ENCODE results near the gene SUCLG1.

SUCLG1 gene

GRCh38 chr2:84460670-84461069, 1.6 kb upstream of the SUCLG1 start:
- DNase-seq: no peak

DNA sequence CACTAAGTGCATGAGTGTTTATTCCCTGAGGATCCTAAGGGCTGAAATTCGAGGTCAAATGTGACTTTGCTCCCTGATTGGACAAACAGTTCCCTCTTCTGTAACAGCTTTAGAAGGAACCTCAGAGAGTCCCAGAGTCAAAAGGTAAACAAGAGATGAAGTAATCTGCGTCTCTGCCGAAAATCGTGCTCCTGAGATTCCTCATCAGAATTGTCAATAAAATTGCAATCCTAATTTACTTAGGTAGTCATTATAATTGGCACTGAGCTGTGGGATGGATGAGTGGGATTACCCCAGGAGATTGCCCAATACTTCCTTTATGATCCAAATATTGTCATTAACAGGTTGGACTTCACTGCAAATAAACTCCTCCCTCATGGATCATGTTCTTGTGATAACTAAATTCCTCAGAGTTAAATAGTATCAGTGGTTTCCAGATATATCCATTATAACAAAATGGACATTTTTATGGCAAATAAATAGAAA, 907 bp upstream of the SUCLG1 start:
- DNase-seq: no peak

DNA sequence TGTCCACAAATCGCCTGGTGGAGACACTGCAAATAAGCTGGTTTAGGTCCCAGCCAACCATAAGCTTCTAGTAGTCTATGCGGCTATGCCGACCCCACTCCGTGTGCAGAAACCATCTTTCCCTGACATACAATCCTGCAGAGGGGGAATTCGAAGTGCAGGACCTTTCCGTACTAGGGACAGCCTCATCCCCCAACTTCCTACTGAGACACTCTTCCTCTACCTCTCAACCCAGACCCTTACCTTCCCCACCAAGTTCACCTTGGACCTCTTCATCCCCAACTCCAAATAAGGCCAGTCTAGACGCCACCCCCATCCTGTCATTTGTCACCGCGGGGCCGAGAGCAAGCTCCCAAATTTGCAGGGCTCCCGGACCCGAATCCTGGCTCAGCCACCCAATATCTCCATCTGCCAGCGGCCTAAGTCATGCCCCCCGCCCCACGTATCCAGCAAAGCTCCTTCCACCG, 496 bp downstream of the SUCLG1 start:
- DNase-seq: peak; percentile 26

DNA sequence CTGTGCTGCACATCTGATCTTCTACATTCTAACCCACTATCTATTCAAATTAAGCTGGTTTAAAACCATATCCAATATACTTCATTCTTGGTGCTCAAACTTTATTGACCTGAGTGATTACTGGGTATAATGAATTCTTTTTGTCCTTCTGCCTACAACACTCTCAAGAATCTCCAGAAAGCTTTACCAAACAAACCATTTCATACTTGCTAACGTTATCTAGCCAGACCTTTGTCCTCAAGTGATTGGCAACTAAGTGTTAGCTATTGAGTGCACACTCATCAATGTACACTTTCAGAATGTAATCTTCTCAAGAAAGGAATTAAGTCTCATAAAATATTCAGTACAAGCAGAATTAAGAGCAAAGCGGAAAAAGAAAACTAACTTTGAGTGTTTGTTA, 1.4 kb downstream of the SUCLG1 start:
- no peak for DNase-seq

GRCh38 chr2:84456156-84456555, 2.9 kb downstream of the SUCLG1 start:
- DNase-seq: no peak

- no peak for DNase-seq
Observed at GRCh38 chr2:84454581-84454980, 4.5 kb downstream of the SUCLG1 start.

- no peak for DNase-seq
Observed at GRCh38 chr2:84452624-84453023, 6.5 kb downstream of the SUCLG1 start.

GRCh38 chr2:84451579-84451978, 7.5 kb downstream of the SUCLG1 start:
- DNase-seq: no peak

- DNase-seq: no peak
Observed at GRCh38 chr2:84450288-84451227, 8.5 kb downstream of the SUCLG1 start.

- DNase-seq: no peak
Observed at GRCh38 chr2:84449711-84450110, 9.4 kb downstream of the SUCLG1 start.

GRCh38 chr2:84449055-84449454, 10.0 kb downstream of the SUCLG1 start:
- DNase-seq: no peak

DNA sequence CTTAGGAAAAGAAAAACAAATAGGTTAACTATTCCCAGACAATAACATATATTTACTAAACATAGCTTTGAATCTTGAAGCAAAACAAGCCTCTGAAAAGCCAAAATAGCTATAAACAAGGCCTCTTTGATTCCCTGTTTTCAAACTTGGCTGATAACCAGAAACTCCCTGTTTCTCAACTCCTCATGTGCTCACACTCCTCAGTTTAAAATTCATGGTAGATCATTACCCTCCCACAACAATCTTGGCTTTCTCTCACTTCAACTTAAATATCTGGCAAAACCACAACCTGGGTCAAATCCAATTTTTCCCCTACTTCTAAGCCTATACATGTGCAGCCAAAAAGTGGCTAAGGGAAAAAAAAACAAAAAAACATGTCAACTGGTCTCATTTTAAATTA, 15.6 kb downstream of the SUCLG1 start:
- no peak for DNase-seq

GRCh38 chr2:84442888-84443287, 16.2 kb downstream of the SUCLG1 start:
- DNase-seq: no peak

DNA sequence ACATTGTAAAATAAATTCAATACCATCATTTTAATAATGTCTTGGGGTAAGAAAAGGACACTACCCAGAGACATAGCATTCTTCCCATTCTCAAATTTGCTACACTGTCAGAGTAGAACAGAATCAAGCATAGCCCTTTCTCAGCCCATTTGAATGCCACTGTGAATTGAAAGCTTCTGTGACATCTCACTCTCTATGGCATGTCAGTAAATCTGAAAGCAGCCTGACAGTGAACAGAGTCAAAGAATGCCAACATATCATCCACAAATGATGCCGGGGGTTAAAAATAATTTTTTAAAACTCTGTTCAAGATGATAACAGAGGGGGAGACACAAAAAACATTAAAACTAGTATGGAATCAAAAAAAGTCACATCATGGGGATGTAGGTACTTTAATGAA, 17.6 kb downstream of the SUCLG1 start:
- no peak for DNase-seq

DNA sequence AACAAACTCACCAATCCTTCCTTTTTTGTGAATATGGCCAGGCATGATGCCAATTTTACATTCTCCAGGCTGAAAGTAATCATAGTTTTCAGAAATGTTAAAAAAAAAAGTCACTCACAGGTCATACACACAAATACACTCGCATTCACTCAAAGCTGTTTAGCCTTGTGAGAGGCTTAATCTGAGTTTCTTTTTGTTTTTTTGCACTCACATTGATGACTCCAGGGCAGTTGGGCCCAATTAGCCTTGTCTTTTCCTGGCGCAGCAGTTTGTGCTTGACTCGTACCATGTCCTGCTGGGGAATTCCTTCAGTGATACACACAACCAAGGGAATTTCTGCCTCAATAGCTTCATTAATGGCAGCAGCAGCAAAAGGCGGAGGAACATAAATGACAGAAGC, 18.0 kb downstream of the SUCLG1 start:
- DNase-seq: no peak

- DNase-seq: no peak
Observed at GRCh38 chr2:84435345-84436025, 23.6 kb downstream of the SUCLG1 start.

DNA sequence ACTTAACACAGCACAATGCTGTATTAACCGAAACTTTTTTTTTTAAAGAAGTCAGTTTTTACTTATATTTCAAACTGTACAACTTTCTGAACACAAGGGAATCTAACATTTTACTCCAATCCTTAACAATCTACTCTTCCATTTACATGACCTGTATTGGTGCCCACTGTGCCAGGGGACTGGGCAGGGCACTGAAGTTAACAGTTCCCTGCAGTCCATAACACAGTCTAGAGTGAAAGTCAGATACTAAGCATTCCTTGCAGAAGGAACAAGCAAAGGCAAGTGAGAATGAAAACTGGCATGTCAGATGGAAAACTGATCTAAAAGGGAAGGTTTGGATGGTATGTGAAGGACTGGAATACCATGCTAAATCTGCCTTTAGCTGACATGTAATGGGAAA, 29.8 kb downstream of the SUCLG1 start:
- DNase-seq: no peak

- DNase-seq: no peak
Observed at GRCh38 chr2:84427235-84428138, 31.6 kb downstream of the SUCLG1 start.

- no peak for DNase-seq
Observed at GRCh38 chr2:84425310-84425709, 33.8 kb downstream of the SUCLG1 start.

GRCh38 chr2:84424152-84424551, 34.9 kb downstream of the SUCLG1 start:
- no peak for DNase-seq

DNA sequence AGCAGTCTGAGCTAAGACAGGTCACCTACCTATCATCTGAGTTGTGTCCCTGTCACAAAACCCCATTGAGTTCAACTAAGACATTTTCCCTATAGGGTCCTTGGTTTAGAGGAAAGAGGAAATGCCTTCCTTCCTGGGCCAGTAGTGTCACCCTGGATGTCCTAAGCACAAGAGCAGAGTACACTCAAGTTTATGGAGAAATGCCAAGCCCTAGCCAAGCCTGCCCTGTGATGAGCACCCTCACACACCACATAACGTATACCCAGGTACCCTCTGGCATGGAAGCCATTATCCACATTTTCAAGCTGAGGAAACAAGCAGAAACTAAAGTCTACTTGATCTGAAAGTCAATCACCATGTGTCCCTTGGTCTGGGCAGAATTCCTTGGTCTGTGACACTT, 37.3 kb downstream of the SUCLG1 start:
- no peak for DNase-seq

- DNase-seq: no peak
Observed at GRCh38 chr2:84421197-84421596, 37.9 kb downstream of the SUCLG1 start.

Measured in CD4-positive, alpha-beta T cell treated with Interleukin-17A for 1 hour (primary cell).